Lower lobe of right lung (tissue), 2 donors: ENCODE data around the gene REG3A. TPM values are rescaled to one million over a fixed set of nuclear protein-coding genes. Genes with fewer than 3 reads are reported as not detected.

Experiments
- ATAC-seq, 2 donors: fragments of 200-7000 bp; cut with Tn5 transposase; one replicate each; pipeline ENCODE4 v1.9.1; 2020 to 2022; ENCODE audit warnings: mild to moderate bottlenecking in 2 of 2, moderate library complexity in 2 of 2
- DNase-seq: peaks from one replicate; pipeline ENCODE4 v3.0.0-alpha.2; 2020
- H3K27ac ChIP-seq: fragments of 200-600 bp; one replicate; pipeline ENCODE4 v1.8.0; 2022
- H3K27me3 ChIP-seq: fragments of 200-600 bp; one replicate; pipeline ENCODE4 v1.8.0; 2022; ENCODE audit warnings: low read depth
- H3K36me3 ChIP-seq: fragments of 200-600 bp; one replicate; pipeline ENCODE4 v1.8.0; 2022; ENCODE audit warnings: mild to moderate bottlenecking
- H3K4me1 ChIP-seq: fragments of 200-600 bp; one replicate; pipeline ENCODE4 v1.8.0; 2022
- H3K4me3 ChIP-seq: fragments of 200-600 bp; one replicate; pipeline ENCODE4 v1.8.0; 2022; ENCODE audit warnings: mild to moderate bottlenecking
- H3K9me3 ChIP-seq: fragments of 200-600 bp; one replicate; pipeline ENCODE4 v1.8.0; 2022
- intact Hi-C: fragments of 100-400 bp; cut with DNase I; formaldehyde crosslinking; loops from one replicate; pipeline ENCODE4 v1.11.0; 2022
- long read RNA-seq: library from polyadenylated mRNA; unstranded; transcript quantifications from one replicate; pipeline ENCODE4 v2.0.0, GENCODE V29; 2021
- total RNA-seq: library from RNA; stranded (reverse); fragmentation: NEBNext Ultra II Directional; extraction: Animal tissue kit (Norgen Biotek cat#: 25700); gene quantifications from one replicate; pipeline ENCODE4 v1.2.1, GENCODE V29; 2021
- TF ChIP-seq, protein P1 (sequence below): fragments of 200-600 bp; IDR thresholded peaks from one replicate; pipeline ENCODE4 v1.8.0; 2022; ENCODE audit warnings: antibody characterized with exemption, mild to moderate bottlenecking
- donor health status: DM: no; HTN: yes; CAD: no; lungs with severe emphysema.

Gene REG3A
- total RNA-seq = not detected
- long read RNA-seq = 0 reads

DNA sequence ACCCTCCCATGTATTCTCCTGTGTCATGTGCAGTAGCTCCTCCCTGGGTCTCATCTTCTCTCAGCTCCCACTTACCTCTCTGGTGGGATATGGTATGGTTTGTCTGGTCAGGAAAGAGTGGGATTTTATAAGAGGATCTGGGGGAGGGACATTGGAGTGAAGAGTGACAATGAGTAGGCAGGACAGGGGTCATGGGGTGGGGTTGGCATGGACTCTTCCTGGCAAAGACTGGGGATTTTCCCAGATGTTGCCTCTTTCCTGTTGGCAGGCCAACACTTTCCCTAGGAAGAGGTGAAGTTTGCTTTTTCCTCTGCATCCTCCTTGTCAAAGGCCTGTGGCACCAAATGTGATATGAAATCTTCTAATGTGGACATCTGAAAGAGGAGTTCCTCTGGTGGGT, at the start of gene REG3A:
Gene REG3A (minus strand): TSS at position 101 of the 400 bp plus-strand sequence. CDS start 348 bp downstream, outside the sequence.
- H3K9me3 ChIP-seq = no peaks in the 10 kb centered on the region
- ATAC-seq (no peak), DNase-seq (no peak)
- no peaks in the 10 kb centered on the region for H3K4me1 ChIP-seq
- TF ChIP-seq, protein P1, sequence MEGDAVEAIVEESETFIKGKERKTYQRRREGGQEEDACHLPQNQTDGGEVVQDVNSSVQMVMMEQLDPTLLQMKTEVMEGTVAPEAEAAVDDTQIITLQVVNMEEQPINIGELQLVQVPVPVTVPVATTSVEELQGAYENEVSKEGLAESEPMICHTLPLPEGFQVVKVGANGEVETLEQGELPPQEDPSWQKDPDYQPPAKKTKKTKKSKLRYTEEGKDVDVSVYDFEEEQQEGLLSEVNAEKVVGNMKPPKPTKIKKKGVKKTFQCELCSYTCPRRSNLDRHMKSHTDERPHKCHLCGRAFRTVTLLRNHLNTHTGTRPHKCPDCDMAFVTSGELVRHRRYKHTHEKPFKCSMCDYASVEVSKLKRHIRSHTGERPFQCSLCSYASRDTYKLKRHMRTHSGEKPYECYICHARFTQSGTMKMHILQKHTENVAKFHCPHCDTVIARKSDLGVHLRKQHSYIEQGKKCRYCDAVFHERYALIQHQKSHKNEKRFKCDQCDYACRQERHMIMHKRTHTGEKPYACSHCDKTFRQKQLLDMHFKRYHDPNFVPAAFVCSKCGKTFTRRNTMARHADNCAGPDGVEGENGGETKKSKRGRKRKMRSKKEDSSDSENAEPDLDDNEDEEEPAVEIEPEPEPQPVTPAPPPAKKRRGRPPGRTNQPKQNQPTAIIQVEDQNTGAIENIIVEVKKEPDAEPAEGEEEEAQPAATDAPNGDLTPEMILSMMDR = no peak
- H3K27ac ChIP-seq = no peak within 1 kb of the TSS
- H3K27me3 ChIP-seq = no peaks in the 10 kb centered on the region
- no peak within 1 kb of the TSS for H3K4me3 ChIP-seq
- intact Hi-C loops = no loop called here
- no peaks in the 10 kb centered on the region for H3K36me3 ChIP-seq

DNA sequence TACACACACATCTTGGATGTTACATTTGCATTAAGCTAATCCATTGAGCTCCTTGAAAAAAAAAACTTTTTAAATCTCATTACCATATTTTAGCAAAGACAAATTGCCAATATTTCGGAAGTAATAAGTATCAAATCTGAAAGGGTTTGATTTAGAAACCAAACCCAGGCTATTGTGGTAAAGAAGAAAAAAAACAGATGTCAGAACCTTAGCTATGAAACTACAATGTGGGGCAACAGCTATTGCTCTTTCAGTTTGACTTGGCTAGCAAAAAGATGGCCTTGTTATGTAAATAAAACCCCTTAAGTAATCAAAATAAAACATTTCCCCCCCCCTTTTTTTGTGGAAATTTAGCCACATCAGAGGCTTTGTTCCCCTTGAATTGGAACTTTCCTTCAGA, 41.2 kb upstream of the REG3A start:
- ATAC-seq (no peak), DNase-seq (no peak)
- Histone ChIP-seq H3K36me3 (no peaks in the 10 kb centered on the region), H3K27me3 (no peaks in the 10 kb centered on the region), H3K4me3 (no peak overlapping the region), H3K4me1 (no peaks in the 10 kb centered on the region), H3K9me3 (no peaks in the 10 kb centered on the region), H3K27ac (no peak overlapping the region)
- intact Hi-C loops = no loop called here
- TF ChIP-seq, protein P1 = no peak

DNA sequence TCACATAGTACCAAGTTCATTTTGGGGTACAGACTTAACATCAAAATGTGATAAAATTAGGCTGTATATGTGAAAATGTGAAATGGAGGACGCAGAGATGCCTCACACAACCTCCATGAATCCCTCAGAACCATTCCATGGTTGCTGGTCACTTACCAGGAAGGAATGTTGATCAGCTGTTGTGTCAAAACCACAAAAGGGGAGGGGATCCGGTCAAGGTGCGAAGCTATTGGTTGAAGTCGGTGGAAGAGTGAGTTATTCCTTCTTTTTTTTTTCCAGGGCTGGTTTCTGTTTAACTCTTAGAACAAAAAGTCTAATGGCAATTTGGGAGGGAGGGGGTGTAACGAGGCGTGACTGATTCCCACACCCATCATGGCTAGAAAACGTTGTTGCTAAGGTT, 32.3 kb upstream of the REG3A start:
- TF ChIP-seq, protein P1 = no peak
- no peak for ATAC-seq
- H3K27me3 ChIP-seq = no peaks in the 10 kb centered on the region
- H3K4me3 ChIP-seq = no peak overlapping the region
- no peak overlapping the region for H3K27ac ChIP-seq
- H3K4me1 ChIP-seq = no peaks in the 10 kb centered on the region
- no peaks in the 10 kb centered on the region for H3K9me3 ChIP-seq
- H3K36me3 ChIP-seq = no peaks in the 10 kb centered on the region
- DNase-seq = no peak
- intact Hi-C loops = no loop called here

DNA sequence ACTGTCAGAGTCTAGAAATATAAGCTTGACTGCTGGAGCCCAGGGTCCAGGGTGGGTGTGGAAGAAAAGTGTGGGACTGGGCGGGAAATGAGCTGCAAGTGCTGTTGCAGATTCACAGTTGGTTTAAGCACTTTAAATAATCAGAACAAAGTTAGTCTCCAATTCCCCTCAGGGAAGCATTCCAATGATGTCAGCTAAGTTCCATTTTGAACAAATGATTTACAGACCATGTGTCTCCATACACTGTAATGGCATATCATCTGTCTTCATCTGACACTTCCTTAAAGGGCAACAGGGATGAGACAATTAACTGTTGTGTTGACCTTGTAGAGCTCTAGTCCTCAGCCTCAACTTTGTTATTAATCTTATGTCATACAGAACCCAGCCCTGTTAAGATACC, 31.5 kb upstream of the REG3A start:
- Histone ChIP-seq H3K27ac (no peak overlapping the region), H3K4me3 (no peak overlapping the region), H3K27me3 (no peaks in the 10 kb centered on the region), H3K9me3 (no peaks in the 10 kb centered on the region), H3K36me3 (no peaks in the 10 kb centered on the region), H3K4me1 (no peaks in the 10 kb centered on the region)
- intact Hi-C loops = no loop called here
- TF ChIP-seq, protein P1 = no peak
- DNase-seq (no peak), ATAC-seq (no peak)

DNA sequence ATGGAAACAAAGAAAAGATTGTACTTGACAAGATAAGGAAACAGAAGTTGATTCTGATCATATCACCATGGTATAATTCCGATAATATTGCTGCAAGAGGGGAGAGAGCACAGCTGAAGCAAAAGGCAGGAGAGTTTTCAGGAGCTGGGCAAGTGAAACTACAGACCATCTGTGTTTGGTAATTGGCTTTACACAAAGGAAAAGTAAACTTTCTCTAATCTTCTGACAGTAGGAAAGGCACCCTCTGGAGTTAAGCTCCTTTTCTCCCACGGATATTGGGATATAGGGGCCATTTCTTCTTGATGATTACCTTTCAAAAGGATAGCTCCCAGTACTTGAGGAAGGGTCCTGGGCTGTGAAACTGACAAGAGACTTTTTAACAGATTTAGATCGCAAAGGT, 29.9 kb upstream of the REG3A start:
- H3K9me3 ChIP-seq = no peaks in the 10 kb centered on the region
- H3K27ac ChIP-seq = no peak overlapping the region
- ATAC-seq (no peak), DNase-seq (no peak)
- no peak overlapping the region for H3K4me3 ChIP-seq
- intact Hi-C loops = no loop called here
- no peaks in the 10 kb centered on the region for H3K4me1 ChIP-seq
- TF ChIP-seq, protein P1 = no peak
- no peaks in the 10 kb centered on the region for H3K36me3 ChIP-seq
- no peaks in the 10 kb centered on the region for H3K27me3 ChIP-seq

DNA sequence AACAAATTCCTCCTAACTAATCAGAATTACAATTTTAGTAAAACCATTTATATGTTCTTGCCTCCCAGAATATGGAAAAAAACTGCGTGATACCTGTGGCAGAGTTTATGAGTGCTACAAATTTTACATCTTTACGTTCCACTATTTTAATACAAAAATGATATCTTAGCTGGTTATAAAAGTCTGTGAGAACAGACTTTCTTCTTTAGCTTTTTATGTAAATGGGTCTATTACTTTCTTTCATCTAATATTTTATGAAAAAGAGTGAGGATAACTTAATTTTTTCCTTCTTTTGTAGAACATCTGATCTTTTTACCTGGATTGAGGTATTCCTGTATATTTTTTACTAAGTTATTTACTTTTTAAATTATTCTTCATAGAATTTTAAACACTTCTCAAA, 22.1 kb upstream of the REG3A start:
- no peaks in the 10 kb centered on the region for H3K36me3 ChIP-seq
- TF ChIP-seq, protein P1 = no peak
- no peak overlapping the region for H3K4me3 ChIP-seq
- intact Hi-C loops = no loop called here
- H3K27ac ChIP-seq = no peak overlapping the region
- DNase-seq (no peak), ATAC-seq (no peak)
- H3K27me3 ChIP-seq = no peaks in the 10 kb centered on the region
- H3K4me1 ChIP-seq = no peaks in the 10 kb centered on the region
- no peaks in the 10 kb centered on the region for H3K9me3 ChIP-seq
